SJSA1 (cell line): Measurements from ENCODE around the gene GAPVD1. TPM values are rescaled to one million over a fixed set of nuclear protein-coding genes. Genes with fewer than 3 reads are reported as not detected.

Experiments
- DNase-seq, 2 experiments: peaks; one replicate each; pipeline ENCODE4 v3.0.0-alpha.2; 2015 to 2020; ENCODE audit warnings: low spot score in 2 of 2, low read depth in 1 of 2
- H3K27ac ChIP-seq: fragments of 250-450 bp; sonication (Bioruptor Pico); 2 replicates; pipeline ENCODE4 v1.5.1; 2020; ENCODE audit warnings: mild to moderate bottlenecking, moderate library complexity
- H3K27me3 ChIP-seq: fragments of 250-450 bp; sonication (Bioruptor Pico); replicated peaks from 2 replicates; pipeline ENCODE4 v1.5.1; 2020; ENCODE audit warnings: mild to moderate bottlenecking, moderate library complexity
- H3K36me3 ChIP-seq: fragments of 250-450 bp; sonication (Bioruptor Pico); 2 replicates; pipeline ENCODE4 v1.5.1; 2020; ENCODE audit warnings: mild to moderate bottlenecking
- H3K4me1 ChIP-seq: fragments of 250-450 bp; sonication (Bioruptor Pico); replicated peaks from 2 replicates; pipeline ENCODE4 v1.6.1; 2021; ENCODE audit warnings: mild to moderate bottlenecking
- H3K4me3 ChIP-seq: fragments of 250-450 bp; sonication (Bioruptor Pico); 2 replicates; pipeline ENCODE4 v1.5.1; 2020; ENCODE audit warnings: mild to moderate bottlenecking
- H3K9me3 ChIP-seq: fragments of 250-450 bp; sonication (Bioruptor Pico); replicated peaks from 2 replicates; pipeline ENCODE4 v1.5.1; 2020; ENCODE audit warnings: mild to moderate bottlenecking
- total RNA-seq: library from RNA; depleted of rRNA; stranded (reverse); fragments of >200 nt; shearing (Covaris generic); gene quantifications from 2 replicates; pipeline ENCODE4 v1.2.3, GENCODE V29; 2014

Gene GAPVD1
- total RNA-seq, 1 experiment from 2014 or later, result 38.4 TPM

GRCh38 chr9:125346080-125346732 lies 84.6 kb downstream of the GAPVD1 start:
- Histone ChIP-seq H3K9me3 (no peaks in the 10 kb centered on the region), H3K27me3 (no peaks in the 10 kb centered on the region), H3K27ac (no peak overlapping the region), H3K4me3 (no peak overlapping the region), H3K36me3 (peaks cover 62% of the 10 kb centered on the region), H3K4me1 (peaks cover 5% of the 10 kb centered on the region; the same call in 1 of the 2 replicates)
- no peak for DNase-seq

DNA sequence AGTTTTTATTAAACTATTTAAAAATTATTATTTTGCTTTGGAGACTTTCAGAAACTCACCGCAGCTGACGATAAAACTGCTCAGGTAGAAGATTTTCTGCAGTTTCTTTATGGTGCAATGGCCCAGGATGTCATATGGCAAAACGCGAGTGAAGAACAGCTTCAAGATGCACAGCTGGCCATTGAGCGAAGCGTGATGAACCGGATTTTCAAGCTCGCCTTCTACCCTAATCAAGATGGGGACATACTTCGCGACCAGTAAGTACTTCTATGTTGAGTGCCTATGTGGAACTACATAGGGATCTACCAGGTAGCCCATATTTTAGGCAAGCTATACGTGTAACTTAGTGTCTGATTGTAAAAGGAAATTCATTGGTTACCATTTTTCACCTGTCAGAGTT lies 94.0 kb downstream of the GAPVD1 start:
- H3K27me3 ChIP-seq, result no peaks in the 10 kb centered on the region
- no peak for DNase-seq
- no peaks in the 10 kb centered on the region for H3K4me1 ChIP-seq
- H3K36me3 ChIP-seq, result peaks cover 82% of the 10 kb centered on the region
- no peak overlapping the region for H3K4me3 ChIP-seq
- H3K27ac ChIP-seq, result no peak overlapping the region
- no peaks in the 10 kb centered on the region for H3K9me3 ChIP-seq

GRCh38 chr9:125356032-125356431 lies 94.4 kb downstream of the GAPVD1 start:
- Histone ChIP-seq H3K36me3 (peaks cover 82% of the 10 kb centered on the region), H3K4me3 (no peak overlapping the region), H3K27ac (no peak overlapping the region), H3K4me1 (no peaks in the 10 kb centered on the region), H3K27me3 (no peaks in the 10 kb centered on the region), H3K9me3 (no peaks in the 10 kb centered on the region)
- no peak for DNase-seq

- Histone ChIP-seq H3K4me3 (no peak overlapping the region), H3K9me3 (no peaks in the 10 kb centered on the region), H3K27ac (no peak overlapping the region), H3K27me3 (no peaks in the 10 kb centered on the region), H3K36me3 (peaks cover 84% of the 10 kb centered on the region), H3K4me1 (no peaks in the 10 kb centered on the region)
- DNase-seq, result no peak
Observed at GRCh38 chr9:125359011-125359410, 97.4 kb downstream of the GAPVD1 start.

GRCh38 chr9:125360601-125361000 lies 99.0 kb downstream of the GAPVD1 start:
- no peaks in the 10 kb centered on the region for H3K27me3 ChIP-seq
- H3K4me3 ChIP-seq, result no peak overlapping the region
- no peaks in the 10 kb centered on the region for H3K9me3 ChIP-seq
- H3K27ac ChIP-seq, result no peak overlapping the region
- no peak for DNase-seq
- peaks cover 82% of the 10 kb centered on the region for H3K36me3 ChIP-seq
- no peaks in the 10 kb centered on the region for H3K4me1 ChIP-seq

- no peaks in the 10 kb centered on the region for H3K27me3 ChIP-seq
- peaks cover 68% of the 10 kb centered on the region for H3K36me3 ChIP-seq
- no peaks in the 10 kb centered on the region for H3K4me1 ChIP-seq
- H3K4me3 ChIP-seq, result no peak overlapping the region
- H3K9me3 ChIP-seq, result no peaks in the 10 kb centered on the region
- no peak overlapping the region for H3K27ac ChIP-seq
- DNase-seq, result no peak
Observed at GRCh38 chr9:125361837-125362531, 100.4 kb downstream of the GAPVD1 start.

DNA sequence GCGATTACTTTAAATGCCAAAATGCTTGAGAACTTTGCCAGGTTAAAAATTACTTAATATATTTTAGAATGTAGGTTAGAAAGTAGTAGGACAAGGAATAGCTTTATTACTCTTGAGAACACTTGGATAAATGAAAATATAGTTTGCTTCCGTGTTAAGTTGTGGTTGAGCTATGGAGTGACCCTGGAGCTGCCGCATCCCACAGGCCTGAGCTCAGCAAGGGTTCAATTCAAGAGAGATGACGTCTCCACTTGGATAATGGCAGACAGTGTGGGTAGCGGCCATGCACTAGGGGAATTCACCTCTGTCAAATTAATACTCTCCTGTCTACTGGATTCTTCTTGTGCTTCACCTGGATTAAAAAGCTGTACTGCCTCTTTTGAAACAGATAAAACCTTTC lies 105.0 kb downstream of the GAPVD1 start:
- H3K4me1 ChIP-seq, result no peaks in the 10 kb centered on the region
- no peaks in the 10 kb centered on the region for H3K27me3 ChIP-seq
- no peak overlapping the region for H3K27ac ChIP-seq
- no peak for DNase-seq
- H3K36me3 ChIP-seq, result peaks cover 29% of the 10 kb centered on the region
- H3K9me3 ChIP-seq, result no peaks in the 10 kb centered on the region
- H3K4me3 ChIP-seq, result no peak overlapping the region

- Histone ChIP-seq H3K4me1 (peaks cover 7% of the 10 kb centered on the region; the same call in 1 of the 2 replicates), H3K27ac (no peak overlapping the region), H3K36me3 (no peaks in the 10 kb centered on the region; the same call in 1 of the 2 replicates), H3K9me3 (no peaks in the 10 kb centered on the region), H3K4me3 (no peak overlapping the region), H3K27me3 (no peaks in the 10 kb centered on the region)
- DNase-seq, result no peak
Observed at GRCh38 chr9:125370786-125371185, 109.2 kb downstream of the GAPVD1 start.

- H3K9me3 ChIP-seq, result no peaks in the 10 kb centered on the region
- no peaks in the 10 kb centered on the region for H3K36me3 ChIP-seq
- no peaks in the 10 kb centered on the region for H3K27me3 ChIP-seq
- no peak overlapping the region for H3K4me3 ChIP-seq
- peaks cover 7% of the 10 kb centered on the region; the same call in 1 of the 2 replicates for H3K4me1 ChIP-seq
- no peak for DNase-seq
- no peak overlapping the region for H3K27ac ChIP-seq
Observed at GRCh38 chr9:125372441-125373226, 111.0 kb downstream of the GAPVD1 start.

DNA sequence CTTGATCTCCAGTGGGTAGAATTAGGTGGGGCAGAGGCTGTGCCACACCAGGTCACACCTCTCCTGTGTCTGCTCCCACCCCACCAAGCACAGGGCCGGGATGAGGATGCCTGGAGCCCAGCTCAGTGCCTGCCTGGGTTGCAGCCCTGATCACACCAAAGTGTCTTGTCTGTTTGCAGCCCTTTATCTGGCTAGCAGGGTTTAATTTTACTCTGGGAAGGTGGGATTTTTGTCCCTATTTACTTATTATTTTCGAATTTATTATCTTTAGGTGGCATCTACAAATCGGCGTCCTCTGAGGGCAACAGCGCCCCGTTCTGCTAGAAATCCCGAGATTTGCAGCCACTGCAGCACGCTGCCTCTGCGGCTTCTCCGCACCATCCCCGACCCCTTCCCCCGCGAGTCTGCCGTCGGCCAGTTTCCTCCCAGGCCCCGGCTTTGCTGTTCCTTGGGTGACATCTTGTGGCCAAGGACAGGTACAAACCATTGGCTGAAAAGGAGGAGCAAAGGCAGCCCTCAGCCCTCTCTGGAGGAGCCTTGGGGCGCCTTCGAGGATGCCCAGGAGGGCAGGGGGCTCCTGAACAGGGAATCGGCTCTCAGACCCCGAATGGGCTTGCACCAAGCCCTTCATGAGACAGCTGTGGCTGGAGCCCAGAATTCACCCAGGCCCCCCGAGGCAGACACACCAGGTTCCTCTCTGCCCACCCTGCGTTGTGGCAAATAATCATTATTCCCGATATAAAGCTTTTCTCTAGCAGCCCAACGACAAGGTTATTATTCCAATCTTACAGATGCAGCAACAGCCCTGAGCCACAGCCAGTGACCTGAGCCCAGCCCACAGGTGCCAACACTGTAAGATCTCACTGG lies 113.0 kb downstream of the GAPVD1 start:
- Histone ChIP-seq H3K27ac (no peak overlapping the region), H3K36me3 (no peaks in the 10 kb centered on the region), H3K4me3 (no peak overlapping the region), H3K9me3 (no peaks in the 10 kb centered on the region), H3K27me3 (no peaks in the 10 kb centered on the region), H3K4me1 (peaks cover 7% of the 10 kb centered on the region; the same call in 1 of the 2 replicates)
- peak; percentile 40 to 71 for DNase-seq

- Histone ChIP-seq H3K27ac (no peak overlapping the region), H3K27me3 (no peaks in the 10 kb centered on the region), H3K36me3 (no peaks in the 10 kb centered on the region), H3K4me3 (no peak overlapping the region), H3K9me3 (no peaks in the 10 kb centered on the region), H3K4me1 (peaks cover 7% of the 10 kb centered on the region)
- DNase-seq, result no peak
Observed at GRCh38 chr9:125375820-125376219, 114.2 kb downstream of the GAPVD1 start.

DNA sequence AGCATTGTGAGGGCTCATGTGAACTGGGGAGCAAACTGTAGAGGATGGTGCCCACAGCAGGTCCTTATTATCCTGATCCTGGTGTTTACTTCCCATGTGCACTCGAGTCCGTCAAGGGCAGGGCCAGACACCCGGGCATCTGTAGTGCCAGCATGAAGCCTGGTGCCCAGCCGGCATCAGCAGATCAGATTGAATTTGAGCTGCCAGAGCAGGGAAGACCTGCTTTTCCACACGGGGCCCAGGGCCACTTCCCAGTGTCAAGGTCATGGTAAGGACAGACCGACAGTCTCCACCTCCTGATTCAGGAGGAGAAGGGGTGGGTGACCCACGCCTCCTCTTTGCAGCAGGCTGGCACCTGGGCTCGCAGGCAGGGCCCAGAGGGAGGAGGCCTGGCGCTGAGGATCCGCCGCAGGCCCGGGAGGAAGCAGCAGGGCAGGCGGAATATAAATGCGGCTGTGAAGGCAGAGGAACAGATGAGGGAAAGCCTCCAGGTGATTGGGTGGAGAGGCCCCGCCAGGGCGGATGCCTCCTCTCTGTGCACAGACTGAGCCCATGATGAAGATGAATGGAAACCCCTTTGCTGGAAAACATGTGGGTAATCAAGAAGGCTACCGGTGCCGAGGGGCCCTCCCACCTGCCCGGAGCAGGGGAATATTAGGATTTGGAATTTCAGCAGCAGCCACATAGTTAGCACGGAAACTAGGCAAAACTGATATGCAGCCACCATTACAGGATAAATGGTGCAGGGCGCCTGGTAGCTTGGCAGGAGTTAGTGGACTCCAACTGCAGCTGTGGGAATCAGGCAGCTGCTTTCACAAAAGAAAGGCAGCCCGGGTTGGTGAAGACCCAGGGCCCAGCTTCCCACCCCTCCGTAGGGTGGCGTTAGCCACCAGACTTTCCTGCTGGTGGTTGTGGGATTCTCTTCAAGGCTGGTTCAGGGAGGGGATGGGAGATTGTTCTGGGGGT lies 114.9 kb downstream of the GAPVD1 start:
- no peaks in the 10 kb centered on the region for H3K9me3 ChIP-seq
- H3K4me1 ChIP-seq, result peaks cover 7% of the 10 kb centered on the region
- no peak overlapping the region for H3K27ac ChIP-seq
- no peaks in the 10 kb centered on the region for H3K36me3 ChIP-seq
- H3K4me3 ChIP-seq, result no peak overlapping the region
- no peaks in the 10 kb centered on the region for H3K27me3 ChIP-seq
- no peak for DNase-seq
